HG03064 (cell line): ENCODE data around the gene ADAM22.
A peak's percentile ranks its signal among the peaks of the same experiment; 100 is the strongest.

Source experiments
- ATAC-seq: cut with Tn5 transposase; IDR thresholded peaks from one replicate; pipeline ENCODE4 v1.9.1; 2021; ENCODE audit warnings: low read depth; ENCODE audit not compliant: unreplicated experiment

ADAM22 gene

DNA sequence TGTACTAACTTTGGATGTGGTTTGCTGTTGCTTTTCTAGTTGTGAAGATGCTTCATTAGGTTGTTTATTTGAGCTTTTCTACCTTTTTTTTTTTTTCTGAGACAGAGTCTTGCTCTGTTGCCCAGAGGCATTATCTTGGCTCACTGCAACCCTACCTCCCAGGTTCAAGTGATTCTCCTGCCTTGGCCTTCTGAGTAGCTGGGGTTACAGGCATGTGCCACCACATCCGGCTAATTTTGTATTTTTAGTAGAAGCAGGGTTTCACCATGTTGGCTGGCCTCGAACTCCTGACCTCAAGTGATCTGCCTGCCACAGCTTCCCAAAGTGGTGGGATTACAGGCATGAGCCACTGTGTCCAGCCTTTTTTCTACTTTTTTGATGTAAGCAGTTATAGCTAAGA, 93.7 kb downstream of the ADAM22 start:
- ATAC-seq = no peak

DNA sequence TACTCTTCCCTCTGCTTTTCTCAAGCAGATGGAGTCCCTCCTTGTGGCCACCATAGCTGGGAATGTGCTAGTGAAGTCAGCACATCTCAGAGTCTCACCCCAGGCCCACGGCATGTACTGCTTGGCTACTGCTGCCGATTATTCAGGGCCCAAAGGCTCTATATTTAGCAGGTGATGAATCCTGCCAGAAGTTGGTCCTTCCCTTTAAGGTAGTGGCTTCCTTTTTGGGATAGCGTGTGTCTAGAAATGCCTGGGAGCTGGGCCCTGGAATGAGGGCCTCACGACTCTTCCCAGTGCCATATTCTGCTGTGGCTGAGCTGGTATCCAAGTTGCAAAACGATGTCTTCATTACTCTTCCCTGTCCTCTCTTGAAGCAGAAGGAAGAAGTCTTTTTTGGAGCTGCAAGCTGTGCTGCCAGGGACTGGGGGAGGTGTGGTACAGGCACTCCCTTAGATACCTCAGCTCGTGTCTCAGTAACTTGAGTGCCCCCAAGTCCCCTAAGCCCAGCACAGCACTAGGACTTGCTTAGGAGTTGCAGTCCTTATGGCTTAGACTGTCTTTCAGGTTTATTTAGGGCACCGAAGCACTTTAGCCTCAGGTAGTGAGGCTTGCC, 100.1 kb downstream of the ADAM22 start:
- no peak for ATAC-seq

DNA sequence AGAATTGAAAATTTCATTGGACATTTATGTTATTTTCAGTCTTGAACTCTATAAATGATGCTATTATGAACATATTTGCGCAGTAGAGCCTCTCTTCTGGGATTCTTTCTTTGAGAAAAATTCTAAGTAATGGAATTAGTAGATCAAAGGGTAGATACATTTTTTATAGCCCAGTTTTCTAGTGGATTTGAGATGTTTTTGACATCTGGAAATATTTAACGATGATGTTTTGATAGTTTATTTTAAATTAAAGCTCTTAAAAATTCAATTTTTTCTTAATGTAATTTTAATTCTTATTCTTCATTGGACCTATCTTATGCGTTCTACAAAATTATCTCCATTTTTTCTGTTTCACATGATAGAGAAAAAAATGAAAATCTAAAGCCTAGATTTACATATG, 103.0 kb downstream of the ADAM22 start:
- no peak for ATAC-seq

DNA sequence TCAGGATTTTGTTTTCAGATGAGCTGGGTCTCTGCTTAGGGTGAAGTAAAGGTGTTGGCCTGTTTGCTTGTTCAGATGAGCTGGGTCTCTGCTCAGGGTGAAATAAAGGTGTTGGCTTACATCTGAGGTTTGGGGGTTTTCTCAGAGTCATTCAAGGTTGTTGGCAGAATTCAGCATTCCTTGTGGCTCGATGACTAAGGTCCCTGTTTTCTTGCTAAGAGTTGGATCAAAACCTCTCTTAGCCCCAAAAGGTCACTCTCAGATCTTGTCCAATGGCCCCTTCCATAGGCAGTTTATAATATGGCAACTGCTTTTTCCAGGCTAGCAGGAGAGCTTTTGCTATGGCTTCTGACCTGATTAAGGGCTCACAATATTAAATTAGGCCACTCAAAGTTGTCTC, 106.6 kb downstream of the ADAM22 start:
- ATAC-seq = no peak

DNA sequence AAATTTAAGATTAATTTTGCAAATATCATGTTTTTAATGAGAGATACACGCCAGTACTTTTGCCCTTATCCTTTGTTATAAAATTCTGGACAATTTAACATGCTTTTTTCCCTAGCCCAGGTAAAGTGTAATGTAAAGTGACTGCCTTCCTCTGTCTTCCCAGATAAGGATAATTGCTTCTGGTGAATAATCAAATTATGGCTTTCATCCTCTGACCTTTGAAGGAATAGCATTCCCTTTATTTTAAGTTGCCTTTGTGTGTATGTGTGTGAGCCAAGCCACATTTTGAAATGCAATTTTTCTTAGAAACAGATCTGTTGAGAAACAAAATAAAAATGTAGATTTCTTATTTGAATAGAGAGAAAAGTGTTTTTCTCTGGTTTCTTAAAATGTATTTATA, 107.5 kb downstream of the ADAM22 start:
- no peak for ATAC-seq

DNA sequence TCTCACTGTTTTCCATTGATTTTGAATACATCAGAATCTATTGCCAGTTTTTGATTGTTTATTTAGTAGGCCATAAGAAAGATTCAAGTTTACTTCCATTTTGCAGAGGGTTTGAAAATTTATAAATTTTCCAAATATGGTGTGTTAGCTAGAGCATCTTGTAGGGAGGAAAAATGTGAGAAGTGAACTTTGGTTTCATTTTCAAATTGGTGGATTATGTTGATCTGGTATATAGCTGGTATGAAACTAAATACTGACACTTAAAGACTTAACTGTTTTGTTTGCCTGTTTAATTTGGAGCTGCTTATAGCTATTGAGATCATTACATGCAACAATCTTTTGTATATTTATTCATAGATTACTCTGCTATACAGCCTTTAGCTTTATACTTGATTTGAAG, 108.1 kb downstream of the ADAM22 start:
- no peak for ATAC-seq

DNA sequence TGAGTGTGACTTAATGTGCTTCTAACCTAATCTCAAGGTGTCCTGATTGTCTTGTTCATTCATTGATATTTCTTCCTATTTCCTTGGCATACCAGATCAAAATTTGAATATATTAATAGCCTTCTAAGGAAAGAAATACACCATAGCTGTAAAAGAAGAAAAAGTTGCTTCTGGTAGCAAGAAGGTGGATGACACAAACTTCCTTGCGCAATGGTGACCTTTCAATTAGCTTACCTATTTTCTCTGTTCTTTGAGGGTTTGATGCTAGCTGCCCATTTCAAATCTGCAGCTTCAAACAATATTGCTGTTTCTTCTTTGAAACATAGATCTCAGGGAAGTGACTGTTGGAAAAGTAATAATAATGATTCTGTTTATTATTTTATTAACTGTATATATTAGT, 108.8 kb downstream of the ADAM22 start:
- no peak for ATAC-seq

DNA sequence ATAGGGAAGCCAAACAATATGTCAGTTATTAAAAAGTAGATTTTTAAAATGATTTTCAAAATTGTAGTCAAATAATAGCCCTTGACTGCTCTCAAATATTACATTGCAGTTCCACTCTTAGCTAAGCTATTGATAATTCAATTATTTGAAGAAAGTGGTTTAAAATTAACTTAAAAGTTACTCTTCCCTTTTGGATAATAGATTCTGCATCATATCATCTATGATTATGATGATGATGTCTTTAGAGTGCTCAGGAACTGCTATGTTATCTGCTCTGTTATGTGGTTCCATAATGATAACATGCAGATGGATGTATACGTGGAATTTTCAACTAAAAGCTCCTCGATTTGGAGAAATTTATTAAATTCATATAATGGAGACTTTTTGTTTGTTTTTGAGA, 110.0 kb downstream of the ADAM22 start:
- no peak for ATAC-seq

DNA sequence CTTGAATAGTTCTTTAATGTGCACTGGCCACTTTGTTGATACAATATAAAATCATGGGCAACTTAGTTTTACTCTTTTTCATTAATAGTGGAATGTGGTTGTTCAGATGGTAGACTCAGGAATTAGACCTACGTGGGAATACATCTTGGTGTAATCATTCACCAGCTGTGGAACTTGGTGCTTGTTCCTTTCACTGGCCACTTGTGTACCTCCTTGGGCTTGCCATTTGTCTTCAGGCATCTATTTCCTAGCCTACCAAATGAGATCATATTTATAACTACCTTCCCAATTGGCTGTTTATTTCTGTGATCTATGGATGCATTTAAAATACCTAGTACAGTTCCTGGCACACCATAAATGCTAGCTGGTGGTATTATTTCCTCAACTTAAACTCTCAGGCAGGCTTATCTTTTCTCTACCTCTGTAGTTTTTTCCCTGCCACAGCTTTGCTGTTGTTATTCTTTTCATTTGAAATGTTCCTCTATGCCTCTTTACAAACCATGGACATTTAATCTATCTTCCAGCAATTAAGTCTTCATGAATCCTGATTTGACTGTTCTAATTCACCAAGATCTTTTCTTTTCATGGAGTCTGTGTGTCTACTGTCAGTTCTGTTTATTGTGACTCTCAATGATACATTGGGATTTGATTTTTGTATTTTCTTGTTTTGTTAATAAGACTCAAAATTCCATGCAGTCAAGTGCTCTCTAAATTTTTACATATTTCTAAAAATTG, 113.0 kb downstream of the ADAM22 start:
- ATAC-seq = no peak

DNA sequence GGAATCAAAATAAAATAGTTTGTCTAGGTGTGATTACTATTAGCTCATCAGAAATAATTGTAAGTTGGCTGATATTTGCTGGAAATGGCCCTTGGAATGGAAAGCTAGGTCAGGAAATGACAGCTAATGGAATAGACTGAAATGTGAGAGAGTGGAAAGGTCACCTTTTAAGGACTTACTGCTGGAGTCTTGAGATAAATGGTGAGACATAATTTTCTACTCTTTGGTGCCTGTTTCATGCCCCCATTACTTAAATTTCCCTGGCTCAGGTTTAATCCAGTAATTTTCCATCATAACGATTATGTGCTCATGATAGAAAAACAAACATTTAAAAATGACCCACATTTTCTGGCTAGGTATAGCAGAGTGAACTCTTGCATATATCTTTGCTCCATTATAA, 123.6 kb downstream of the ADAM22 start:
- ATAC-seq = no peak

DNA sequence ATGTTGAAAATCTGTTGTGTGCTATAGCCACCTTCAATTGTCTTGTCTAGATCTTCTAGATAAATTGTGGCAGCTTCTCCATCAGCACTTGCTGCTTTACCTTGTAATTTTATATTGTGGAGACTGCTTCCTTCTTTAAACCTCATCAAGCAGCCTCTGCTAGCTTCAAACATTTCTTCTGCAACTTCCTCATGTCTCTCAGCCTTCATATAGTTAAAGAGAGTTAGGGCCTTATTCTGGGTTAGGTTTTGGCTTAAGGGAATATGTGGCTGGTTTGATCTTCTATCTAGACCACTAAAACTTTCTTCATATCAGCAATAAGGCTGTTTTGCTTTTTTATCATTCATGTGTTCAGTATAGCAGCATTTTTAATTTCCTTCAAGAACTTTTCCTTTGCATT, 128.2 kb downstream of the ADAM22 start:
- no peak for ATAC-seq

DNA sequence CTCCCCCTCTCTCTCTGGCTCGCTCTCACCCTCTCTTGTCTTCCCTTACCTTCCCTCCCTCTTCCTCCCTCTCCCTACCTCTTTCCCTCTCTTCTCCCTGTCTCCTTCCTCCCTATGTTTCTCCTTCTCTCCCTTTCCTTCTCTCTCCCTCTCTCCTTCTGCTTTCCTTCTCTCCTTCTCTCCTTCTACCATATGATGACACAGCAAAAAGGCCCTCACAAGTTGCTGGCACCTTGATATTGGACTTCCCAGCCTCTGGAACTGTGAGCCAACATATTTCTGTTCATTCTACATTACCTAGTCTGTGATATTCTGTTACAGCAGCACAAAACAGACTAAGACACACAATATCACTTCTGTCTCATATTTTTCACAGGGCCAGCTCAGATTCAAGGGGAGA, 135.0 kb downstream of the ADAM22 start:
- ATAC-seq = no peak

DNA sequence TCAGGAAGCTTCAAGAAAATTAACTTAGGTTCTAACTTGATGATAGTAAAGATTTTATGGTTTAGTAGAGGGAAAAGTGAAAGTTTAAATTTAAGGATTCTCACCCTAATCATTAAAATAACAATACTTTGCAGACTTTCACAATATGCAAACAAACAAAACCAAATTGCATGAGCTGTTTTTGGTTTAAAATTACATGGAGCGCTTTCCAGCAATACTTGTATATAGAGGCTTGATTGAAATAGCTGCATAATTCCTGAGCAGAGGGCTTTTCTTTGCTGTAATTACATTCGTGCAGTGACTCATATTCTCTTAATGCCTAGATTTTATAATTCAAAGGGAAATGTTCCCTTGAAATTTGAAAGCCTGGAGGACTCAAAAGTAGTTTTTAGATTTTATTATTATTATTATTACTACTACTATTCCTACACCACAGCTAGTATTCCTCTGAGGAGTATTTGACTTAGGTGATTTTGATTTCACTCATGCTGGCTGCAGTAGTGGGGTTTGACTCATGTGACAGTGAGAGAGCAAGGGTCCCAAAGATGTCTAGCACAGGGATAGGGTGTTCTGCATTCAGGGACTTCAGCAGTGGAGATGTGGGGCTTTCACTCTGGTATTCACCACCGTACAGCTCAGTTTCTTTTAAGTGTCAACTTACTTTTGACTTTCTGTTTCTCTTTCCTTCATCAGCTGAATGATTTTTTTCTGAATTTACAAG, 138.1 kb downstream of the ADAM22 start:
- ATAC-seq = peak; percentile 87

DNA sequence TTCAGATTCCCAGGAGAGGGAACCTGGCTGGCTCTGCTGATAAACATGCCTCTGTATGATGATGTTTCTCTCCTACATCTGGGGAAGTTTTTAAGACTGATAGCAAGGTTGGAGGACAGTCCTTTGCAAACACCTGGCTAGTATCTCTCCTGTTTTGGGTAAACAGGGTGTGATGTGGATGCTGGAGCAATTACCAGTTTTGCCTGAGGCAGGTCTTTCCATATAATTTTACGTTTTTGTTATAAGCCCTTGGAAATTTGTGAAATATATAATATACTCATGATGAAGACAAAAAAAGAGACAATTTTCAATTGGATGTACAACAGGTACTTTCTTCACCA, 138.6 kb downstream of the ADAM22 start:
- ATAC-seq = no peak

DNA sequence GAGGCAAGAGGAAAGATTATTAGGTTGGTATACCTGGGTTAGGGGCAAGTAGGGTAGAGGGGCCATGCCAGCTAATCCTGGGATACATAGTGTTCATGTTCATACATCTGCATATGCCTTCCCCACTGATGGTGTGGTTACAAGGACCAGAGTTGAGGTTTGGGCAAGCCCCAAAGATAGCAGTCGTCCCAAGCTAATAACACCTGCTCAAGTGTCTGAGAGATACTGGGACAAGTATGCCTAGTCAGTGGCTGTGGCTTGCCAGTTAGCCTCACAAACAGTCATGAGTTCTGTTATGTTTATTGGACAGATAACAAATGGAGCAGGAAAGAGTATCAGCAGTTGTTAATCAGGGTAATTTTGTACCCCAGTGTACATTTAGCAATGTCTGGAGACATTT, 139.6 kb downstream of the ADAM22 start:
- no peak for ATAC-seq

DNA sequence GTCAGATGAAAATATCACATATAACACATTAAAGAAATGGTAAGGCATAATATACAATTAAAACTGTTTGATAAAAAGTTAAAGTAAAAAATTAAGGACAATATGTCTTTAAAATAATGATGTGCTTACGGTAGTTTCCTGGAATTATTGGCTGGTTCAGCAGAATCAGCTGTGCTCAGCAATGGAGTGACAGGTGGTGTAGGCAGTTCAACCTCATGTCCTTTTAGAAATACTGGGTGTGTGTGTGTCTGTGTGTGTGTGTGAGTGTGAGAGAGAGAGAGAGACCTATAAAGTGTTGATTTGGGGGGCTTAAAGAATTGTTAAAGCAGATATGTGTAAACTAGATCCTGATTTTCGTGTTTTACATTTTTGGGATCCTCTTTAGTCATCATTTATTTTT, 141.2 kb downstream of the ADAM22 start:
- no peak for ATAC-seq

DNA sequence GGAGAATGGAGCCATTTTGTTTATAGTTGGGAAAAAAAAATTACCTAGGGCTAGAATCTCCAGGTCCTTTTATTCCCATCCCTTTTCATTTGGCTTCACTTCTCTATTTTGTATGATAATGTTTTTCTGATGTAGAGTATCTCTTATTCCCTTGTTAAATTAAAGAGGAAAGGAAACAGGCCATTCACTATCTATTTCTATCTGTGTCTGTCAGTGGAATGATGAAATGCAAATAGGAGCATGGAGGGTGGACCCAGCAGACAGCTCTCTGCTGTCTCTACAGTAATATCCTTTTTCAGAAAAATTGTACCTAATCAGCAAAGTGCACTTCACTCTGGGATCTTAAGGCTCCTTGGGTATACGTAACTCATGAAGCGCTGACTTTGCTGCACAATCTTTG, 149.8 kb downstream of the ADAM22 start:
- ATAC-seq = no peak

DNA sequence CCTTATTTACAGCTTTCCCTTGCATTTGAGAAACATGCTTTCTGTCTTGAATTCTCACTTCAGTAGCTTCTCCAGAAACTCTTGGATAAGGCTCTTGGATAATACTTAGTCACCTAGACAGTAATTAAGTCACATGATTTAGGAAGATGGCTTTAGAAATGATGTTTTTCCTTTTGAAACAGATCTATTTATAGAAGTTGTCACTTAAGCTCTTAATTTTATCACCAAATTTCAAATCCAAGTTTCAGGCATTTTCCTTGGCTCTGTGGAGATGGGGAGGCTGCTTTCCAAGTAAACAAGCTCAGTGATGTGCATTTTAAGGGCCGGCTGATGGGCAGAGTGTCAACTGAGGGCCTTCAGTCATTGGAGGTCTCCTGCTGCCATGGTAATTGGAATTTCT, 155.5 kb downstream of the ADAM22 start:
- no peak for ATAC-seq

DNA sequence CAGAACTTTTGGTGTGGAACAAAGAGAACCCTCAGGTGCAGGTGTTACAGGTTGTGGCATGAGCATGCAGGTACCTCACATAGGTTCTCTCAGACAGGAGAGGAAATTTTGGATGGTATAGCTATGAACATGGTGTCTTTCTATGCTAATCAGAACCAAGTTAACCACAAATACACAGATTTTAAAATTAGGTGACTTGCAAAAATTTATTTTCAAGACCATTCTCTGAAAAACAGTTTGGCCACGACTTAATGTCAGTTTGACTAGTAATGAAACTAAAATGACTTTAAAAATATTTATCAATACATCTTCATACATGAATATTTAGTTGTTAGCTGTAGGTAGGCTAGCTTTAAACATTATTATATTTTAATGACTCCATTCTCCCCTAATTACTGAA, 156.2 kb downstream of the ADAM22 start:
- ATAC-seq = no peak

DNA sequence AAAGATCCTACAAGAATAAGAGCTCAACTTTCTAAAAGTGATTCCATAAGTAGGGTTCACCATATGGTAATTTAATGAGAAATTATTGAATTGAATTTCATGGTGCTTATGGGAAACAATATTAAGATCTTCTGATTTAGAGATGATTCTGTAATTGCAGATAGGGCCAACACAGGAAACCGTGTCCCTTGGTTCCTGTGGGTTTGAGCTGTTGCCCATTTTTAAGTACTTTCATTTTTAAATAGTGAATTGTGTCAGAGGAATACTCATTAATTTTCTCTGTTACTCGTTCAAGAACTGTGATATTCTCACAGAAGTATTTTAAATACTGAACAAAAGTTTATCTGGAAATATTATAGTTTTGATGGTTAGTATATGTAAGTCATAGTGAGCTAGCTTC, 156.6 kb downstream of the ADAM22 start:
- ATAC-seq = no peak

DNA sequence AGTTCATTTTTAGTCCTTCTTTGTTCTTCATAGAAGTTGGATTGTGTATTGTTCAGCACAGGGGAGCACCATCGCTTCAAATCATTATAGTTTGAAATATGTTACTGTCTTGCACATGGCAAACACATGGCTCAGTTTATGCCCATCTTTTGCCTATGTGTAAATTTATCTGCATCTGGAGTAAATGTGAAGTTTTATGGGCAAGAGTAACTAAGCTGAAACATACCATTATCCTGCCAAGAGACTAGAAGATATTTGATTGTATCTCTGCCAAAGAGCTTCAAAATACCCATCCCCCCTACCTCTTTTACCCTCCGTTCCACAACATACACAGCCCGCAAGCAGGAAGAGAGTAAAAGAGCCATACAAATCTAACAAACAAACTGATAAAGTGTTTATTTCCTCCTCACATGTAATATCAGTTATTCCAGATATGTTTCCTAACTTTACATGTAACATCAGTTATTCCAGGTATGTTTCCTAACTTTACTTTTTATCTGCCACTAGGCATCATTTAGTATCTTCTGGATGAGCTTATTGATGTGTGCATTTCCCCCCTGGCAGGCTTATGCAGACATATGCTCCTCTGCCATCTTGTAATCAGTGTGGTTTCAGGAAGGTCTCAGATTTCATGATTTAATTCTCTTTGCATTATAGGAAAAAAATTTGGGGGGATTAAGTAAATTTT, 158.1 kb downstream of the ADAM22 start:
- no peak for ATAC-seq

DNA sequence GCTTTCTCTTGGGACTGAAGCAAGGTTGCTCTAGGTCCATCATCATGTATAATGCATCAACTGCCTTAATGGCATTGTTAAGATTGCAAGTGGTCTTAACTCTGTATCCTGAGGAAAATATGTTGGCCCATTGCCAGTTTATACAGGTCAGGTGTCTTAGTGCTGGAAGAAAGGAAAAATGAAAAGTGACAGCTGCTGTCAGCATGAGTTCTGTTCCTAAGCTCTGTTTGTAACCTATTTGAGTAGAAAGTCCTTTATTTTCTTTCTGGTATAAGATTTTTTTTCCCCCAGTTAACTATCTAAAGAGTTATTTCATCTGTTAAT, 158.6 kb downstream of the ADAM22 start:
- ATAC-seq = no peak
